MCF 10A (cell line): ENCODE results near the gene CCDC106. TPM values are rescaled to one million over a fixed set of nuclear protein-coding genes. Genes with fewer than 3 reads are reported as not detected.

ENCODE experiments used
- BruUV-seq: library from RNA; stranded (reverse); fragments of 400-500 nt; replicated peaks from 2 replicates; lab custom pipeline; 2021; lab: Mats Ljungman, UMichigan
- CTCF ChIA-PET: fragments of 300-600 bp; sonication (Branson Sonifier 250); formaldehyde crosslinking; extraction: SDS; loops from one replicate; lab custom pipeline; 2021; ENCODE audit warnings: antibody characterized with exemption, inconsistent platforms; lab: Yijun Ruan, JAX
- POLR2A ChIA-PET: fragments of 300-600, 350-650 bp; sonication (Branson Sonifier 250); formaldehyde crosslinking; extraction: SDS; loops from one replicate; lab custom pipeline; 2020; ENCODE audit warnings: antibody characterized with exemption, inconsistent platforms; lab: Yijun Ruan, JAX
- DNase-seq: peaks from one replicate; pipeline ENCODE4 v3.0.0-alpha.2; 2018; ENCODE audit not compliant: unreplicated experiment
- H3K27ac Mint-ChIP-seq: one replicate; pipeline ENCODE4 v1.8.0; 2022; ENCODE audit warnings: mild to moderate bottlenecking, low read depth, mixed read lengths; ENCODE audit not compliant: unreplicated experiment
- H3K27me3 Mint-ChIP-seq: one replicate; pipeline ENCODE4 v1.8.0; 2022; ENCODE audit warnings: mixed read lengths; ENCODE audit not compliant: insufficient read depth, unreplicated experiment
- H3K36me3 Mint-ChIP-seq: one replicate; pipeline ENCODE4 v1.8.0; 2022; ENCODE audit warnings: mild to moderate bottlenecking, moderate library complexity, mixed read lengths; ENCODE audit not compliant: insufficient read depth, unreplicated experiment
- H3K4me1 Mint-ChIP-seq: one replicate; pipeline ENCODE4 v1.8.0; 2022; ENCODE audit warnings: mixed read lengths; ENCODE audit not compliant: insufficient read depth, unreplicated experiment
- H3K4me3 Mint-ChIP-seq: one replicate; pipeline ENCODE4 v1.8.0; 2022; ENCODE audit warnings: mild to moderate bottlenecking, moderate library complexity, mixed read lengths; ENCODE audit not compliant: unreplicated experiment
- H3K9me3 Mint-ChIP-seq: one replicate; pipeline ENCODE4 v1.8.0; 2022; ENCODE audit warnings: mixed read lengths; ENCODE audit not compliant: unreplicated experiment
- CTCF ChIP-seq: fragments of 200-600 bp; IDR thresholded peaks from one replicate; pipeline ENCODE4 v1.8.0; 2022; ENCODE audit warnings: antibody characterized with exemption, mild to moderate bottlenecking; ENCODE audit not compliant: unreplicated experiment
- intact Hi-C: fragments of 100-400 bp; cut with micrococcal nuclease; formaldehyde crosslinking; loops from 2 replicates; pipeline ENCODE4 v1.14.1; 2022
- total RNA-seq: library from RNA; stranded (reverse); gene quantifications from 2 replicates; pipeline ENCODE4 v1.2.3, GENCODE V29; 2022

The CCDC106 gene
- total RNA-seq, 1 experiment from 2014 or later, result 2.5 TPM

- H3K9me3 Mint-ChIP-seq, result no peaks in the 10 kb centered on the region
- H3K4me3 Mint-ChIP-seq, result no peak overlapping the region
- BruUV-seq, result no TSS peak
- no peaks in the 10 kb centered on the region for H3K27me3 Mint-ChIP-seq
- DNase-seq, result no peak
- peak overlapping the region; percentile 85 for H3K27ac Mint-ChIP-seq
- ChIA-PET CTCF (interaction anchor here (0.6 to 1.0 kb wide), 5 partner anchors 9 to 205 kb away, joined by 3 to 4 read pairs (median 3); no protein-coding TSS in a partner anchor), POLR2A (interaction anchor here (1.0 to 1.2 kb wide), 3 partner anchors 17 to 19 kb away, joined by 3 to 9 read pairs (median 6); partner anchors contain the start of gene U2AF2)
- no peak for TF ChIP-seq CTCF
- intact Hi-C loops, result no loop called here
- H3K36me3 Mint-ChIP-seq, result peaks cover 62% of the 10 kb centered on the region
- H3K4me1 Mint-ChIP-seq, result peaks cover 30% of the 10 kb centered on the region
These were observed 25.9 kb downstream of the CCDC106 start for GRCh38 chr19:55673889-55674288.

GRCh38 chr19:55674459-55674840, 26.4 kb downstream of the CCDC106 start:
- peaks cover 31% of the 10 kb centered on the region for H3K4me1 Mint-ChIP-seq
- H3K27ac Mint-ChIP-seq, result peak overlapping the region; percentile 85
- no peak for DNase-seq
- no peaks in the 10 kb centered on the region for H3K9me3 Mint-ChIP-seq
- peaks cover 59% of the 10 kb centered on the region for H3K36me3 Mint-ChIP-seq
- intact Hi-C loops, result no loop called here
- H3K4me3 Mint-ChIP-seq, result peak overlapping the region; percentile 87
- no peak for TF ChIP-seq CTCF
- no peaks in the 10 kb centered on the region for H3K27me3 Mint-ChIP-seq
- ChIA-PET POLR2A (interaction anchor here (1.2 kb wide), 1 partner anchor 20 kb away, joined by 6 read pairs; the partner anchor contains the start of gene U2AF2), CTCF (no interaction called here)
- BruUV-seq, result no TSS peak

GRCh38 chr19:55674841-55675660, 27.0 kb downstream of the CCDC106 start, which contains the start of gene EPN1:
Gene EPN1 (plus strand): TSS chr19:55675226. CDS start chr19:55678628, 3,402 bp downstream.
- no peak for TF ChIP-seq CTCF
- no peaks in the 10 kb centered on the region for H3K27me3 Mint-ChIP-seq
- ChIA-PET POLR2A (interaction anchor here (1.2 to 1.6 kb wide), 3 partner anchors 18 to 27 kb away, joined by 3 to 7 read pairs (median 6); partner anchors contain the start of genes CCDC106 and U2AF2), CTCF (no interaction called here)
- H3K27ac Mint-ChIP-seq, result peak within 1 kb of the TSS; percentile 85
- H3K4me3 Mint-ChIP-seq, result peak within 1 kb of the TSS; percentile 87
- no TSS peak for BruUV-seq
- H3K36me3 Mint-ChIP-seq, result peaks cover 61% of the 10 kb centered on the region
- intact Hi-C loops, result no loop called here
- peaks cover 34% of the 10 kb centered on the region for H3K4me1 Mint-ChIP-seq
- H3K9me3 Mint-ChIP-seq, result no peaks in the 10 kb centered on the region
- peak; percentile 97 for DNase-seq
